ENCODE measurements around the gene CYP2C8.
"Not testable (repeated sequence)": the region's sequence is repeated elsewhere in the genome, so short reads cannot be mapped to it uniquely, and the experiment has no call there.

- TF ChIP-seq CTCF, POLR2A (IDR thresholded peaks at IDR 0.05): not testable (repeated sequence)
These were observed 41.5 kb upstream of the CYP2C8 start for GRCh38 chr10:95110823-95111222.
